Measurements from ENCODE around the gene HSD17B4. TPM values are rescaled to one million over a fixed set of nuclear protein-coding genes. Genes with fewer than 3 reads are reported as not detected.
A peak's percentile ranks its signal among the peaks of the same experiment; 100 is the strongest.
"Not testable (repeated sequence)": the region's sequence is repeated elsewhere in the genome, so short reads cannot be mapped to it uniquely, and the experiment has no call there.

HSD17B4 gene
- polyA plus RNA-seq (ENCODE audit: insufficient read length): 61.4 TPM

- DNase-seq: peak; percentile 83
Measured at GRCh38 chr5:119452373-119453039, at the start of gene HSD17B4. Gene HSD17B4, plus strand, starts transcription at chr5:119452497. Its CDS starts 79 bp downstream, at chr5:119452576.

DNA sequence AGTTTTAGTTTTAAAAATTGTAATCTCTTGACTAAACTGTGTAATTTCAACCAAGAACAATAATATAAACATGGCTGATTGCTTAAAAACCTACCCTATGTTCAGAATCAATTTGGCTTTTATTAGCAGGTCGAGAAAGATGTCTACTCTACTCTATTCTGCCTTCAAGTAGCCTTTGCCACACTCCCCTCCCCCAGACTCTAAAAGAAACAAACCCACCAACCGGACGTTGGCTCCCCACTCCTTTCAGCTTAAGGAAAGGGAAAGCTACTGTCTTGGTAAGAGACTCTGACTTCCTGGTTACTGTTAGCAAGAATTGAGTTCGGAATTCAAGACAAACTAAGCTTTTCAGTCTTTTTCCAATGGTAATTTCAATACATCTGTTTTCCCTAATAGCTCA, 49.7 kb upstream of the HSD17B4 start:
- DNase-seq: no peak

- no peak for DNase-seq
Measured at GRCh38 chr5:119404033-119404432, 48.3 kb upstream of the HSD17B4 start.

GRCh38 chr5:119405419-119405818, 46.9 kb upstream of the HSD17B4 start:
- DNase-seq: no peak

DNA sequence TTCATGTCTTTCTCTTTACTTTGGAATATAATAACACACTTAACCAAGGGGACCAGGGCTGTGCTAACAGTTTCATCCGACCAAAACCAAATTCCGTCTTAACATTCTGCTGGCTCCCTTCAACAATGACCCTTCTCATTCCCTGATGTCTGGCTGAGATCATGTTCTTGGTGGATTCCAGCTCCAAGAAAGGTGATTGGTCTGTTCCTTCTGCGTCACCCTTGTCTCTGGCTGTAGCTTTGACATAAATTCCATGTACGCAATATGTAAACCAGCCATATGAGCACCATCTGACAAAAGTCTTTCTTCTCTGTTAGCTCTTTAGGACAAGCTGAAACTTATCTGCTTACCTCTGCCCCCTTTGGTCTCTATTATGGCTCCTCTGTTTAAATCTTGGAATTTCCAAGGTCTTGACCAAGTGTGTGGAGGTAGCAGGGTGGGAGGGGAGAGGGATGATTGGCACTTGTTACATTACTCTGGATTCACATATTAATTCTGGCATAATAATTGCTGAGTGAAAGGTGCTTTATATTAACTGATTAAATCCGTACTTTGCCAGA, 45.7 kb upstream of the HSD17B4 start:
- no peak for DNase-seq

- DNase-seq: no peak
Measured at GRCh38 chr5:119409235-119409815, 43.0 kb upstream of the HSD17B4 start.

- no peak for DNase-seq
Measured at GRCh38 chr5:119410448-119411159, 41.7 kb upstream of the HSD17B4 start.

DNA sequence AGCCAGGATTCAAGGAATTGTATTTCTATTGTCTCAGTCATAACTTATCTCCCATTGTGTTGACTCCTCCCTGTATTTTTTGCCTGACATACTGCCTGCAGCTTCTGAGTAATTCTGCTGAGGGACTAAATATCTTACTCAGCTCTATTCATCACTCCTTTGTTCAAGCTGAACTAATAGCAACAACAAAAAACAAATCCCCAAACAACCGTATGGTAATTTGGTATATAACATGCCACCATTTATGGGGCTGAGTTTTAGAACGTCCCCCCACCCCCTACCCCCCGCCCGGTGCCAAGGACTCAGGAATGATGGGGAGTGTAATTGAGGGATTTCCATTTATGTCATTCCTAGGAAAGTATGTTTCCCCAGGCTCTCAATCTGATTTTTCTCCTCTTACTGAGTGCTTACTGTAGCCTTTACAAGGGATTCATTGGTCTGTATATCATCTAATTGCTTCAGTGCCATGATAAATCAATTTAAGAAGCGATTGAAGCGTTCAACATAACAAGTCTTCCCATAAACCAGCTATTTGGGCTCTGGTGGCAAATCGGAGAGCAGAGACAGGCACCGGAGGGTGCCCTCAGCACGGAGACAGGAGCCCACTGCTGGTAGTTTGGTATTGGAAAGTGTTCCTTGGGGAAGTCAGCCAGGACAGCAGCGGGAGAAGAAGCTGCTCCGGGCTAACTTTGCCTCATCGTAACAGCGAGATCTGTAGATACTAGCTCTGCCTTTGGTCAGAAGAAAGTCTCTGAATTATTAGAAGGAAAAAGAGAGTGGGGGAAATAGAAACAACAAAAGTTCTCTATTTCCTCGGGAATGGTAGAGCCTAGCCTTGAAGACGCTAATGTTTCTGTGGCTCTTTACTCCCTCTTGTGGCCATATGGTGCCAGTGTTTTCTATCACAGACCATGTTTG, 40.7 kb upstream of the HSD17B4 start:
- DNase-seq: peak; percentile 76

DNA sequence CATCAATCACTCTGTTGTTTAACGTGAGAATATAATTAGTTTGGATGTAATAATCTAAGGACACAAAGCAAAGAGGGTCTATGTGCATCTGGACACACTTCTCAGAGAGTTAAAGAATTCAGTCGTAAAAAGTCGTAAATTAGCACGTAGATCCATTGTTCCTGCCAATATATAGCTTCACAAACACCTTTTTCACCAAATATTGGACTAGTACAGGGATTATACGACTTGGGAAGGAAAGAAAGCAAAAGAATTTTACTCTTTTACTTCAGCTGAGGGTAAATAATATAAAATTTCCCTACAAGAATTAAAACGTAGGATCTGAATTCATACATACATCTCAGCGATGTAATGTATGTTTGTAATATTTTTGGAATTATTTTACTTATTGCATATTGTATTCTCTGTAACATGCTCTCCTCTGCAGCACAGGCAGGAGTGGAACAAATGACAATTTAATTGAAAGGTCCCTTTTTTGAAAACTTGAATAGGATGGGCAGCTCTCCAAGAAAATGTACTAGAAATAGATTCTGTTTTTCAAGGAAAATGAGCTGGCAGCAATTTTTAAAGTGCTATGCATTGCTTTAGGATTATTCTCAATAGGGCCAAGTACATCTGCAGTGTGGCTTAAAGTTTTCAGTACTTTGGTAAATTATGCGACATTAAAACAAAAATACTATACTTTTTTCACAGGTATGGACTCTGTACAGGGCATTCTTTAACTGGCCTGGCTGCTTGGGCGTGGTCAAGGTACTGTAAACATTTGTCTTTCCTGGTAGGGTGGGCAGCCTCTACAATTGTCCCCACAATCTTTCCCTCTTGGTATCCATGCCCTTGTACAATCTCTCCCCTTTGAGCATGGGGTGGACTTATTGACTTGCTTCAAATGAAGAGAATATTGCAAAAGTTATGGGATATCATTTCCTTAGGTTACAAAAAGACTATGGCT, 39.7 kb upstream of the HSD17B4 start:
- no peak for DNase-seq

GRCh38 chr5:119414124-119414734, 38.1 kb upstream of the HSD17B4 start:
- DNase-seq: not testable (repeated sequence)

GRCh38 chr5:119417891-119418605, 34.2 kb upstream of the HSD17B4 start:
- DNase-seq: no peak

DNA sequence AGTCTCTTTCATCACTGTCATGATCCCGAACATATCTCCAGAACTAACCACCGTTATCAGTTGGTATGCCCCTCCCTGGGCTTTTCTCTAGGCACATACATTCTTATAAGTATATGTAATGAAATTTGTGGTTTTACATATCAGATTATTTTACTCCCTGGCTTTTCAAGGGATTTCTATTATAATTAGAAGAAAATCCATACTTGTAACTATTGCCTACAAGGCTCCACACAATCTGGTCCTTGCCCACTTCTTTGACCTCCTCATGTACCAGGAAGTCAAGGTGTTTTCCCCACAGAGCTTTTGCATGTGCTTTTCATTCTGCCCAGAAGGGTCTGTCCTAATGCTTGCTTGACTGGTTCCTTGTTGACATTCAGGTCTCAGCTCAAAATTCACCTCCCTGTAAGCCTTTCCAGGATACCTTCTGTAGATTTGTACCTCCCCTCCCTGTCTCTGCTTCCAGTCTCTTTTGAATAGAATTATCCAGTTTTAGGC, 33.6 kb upstream of the HSD17B4 start:
- no peak for DNase-seq

- no peak for DNase-seq
Measured at GRCh38 chr5:119420169-119420568, 32.1 kb upstream of the HSD17B4 start.

DNA sequence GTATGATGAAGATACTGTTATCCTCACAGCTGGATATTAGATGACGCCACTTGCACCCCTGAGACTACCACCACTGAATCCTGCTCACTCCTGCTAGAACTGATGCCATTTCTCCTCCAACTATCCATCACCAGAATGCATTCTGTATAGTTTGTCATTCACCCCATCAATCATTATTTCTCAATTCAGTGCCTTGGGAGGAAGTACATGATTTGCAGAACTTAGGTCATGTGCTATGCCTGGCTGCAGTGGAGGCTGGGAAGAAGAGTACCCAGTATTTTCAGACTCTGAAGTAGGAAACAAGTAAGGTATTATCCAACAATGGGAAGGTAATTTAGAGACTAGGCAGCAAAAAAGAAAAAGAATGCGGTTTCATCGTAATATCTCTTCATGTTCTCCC, 26.2 kb upstream of the HSD17B4 start:
- no peak for DNase-seq

- no peak for DNase-seq
Measured at GRCh38 chr5:119427060-119427459, 25.2 kb upstream of the HSD17B4 start.

DNA sequence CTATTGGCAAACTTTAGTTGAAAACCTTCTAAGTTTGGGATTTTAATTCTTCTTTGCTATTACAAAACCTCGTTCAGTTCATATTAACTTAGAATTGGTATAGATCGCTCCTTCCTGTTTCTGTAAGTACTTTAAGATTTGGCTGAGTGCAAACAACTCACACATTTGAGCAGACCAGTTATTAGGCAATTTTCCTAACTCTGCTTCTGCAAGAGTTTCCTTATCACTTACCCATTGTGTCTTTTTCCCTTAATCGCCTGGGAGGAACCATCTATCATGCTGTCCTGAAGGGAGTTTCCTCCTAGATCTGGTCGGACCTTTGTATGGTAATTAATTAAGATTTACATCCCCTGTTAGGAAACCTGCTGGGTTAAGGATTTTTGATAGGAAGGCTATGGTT, 24.7 kb upstream of the HSD17B4 start:
- not testable (repeated sequence) for DNase-seq

GRCh38 chr5:119428166-119428565, 24.1 kb upstream of the HSD17B4 start:
- not testable (repeated sequence) for DNase-seq

GRCh38 chr5:119428574-119428973, 23.7 kb upstream of the HSD17B4 start:
- DNase-seq: not testable (repeated sequence)

DNA sequence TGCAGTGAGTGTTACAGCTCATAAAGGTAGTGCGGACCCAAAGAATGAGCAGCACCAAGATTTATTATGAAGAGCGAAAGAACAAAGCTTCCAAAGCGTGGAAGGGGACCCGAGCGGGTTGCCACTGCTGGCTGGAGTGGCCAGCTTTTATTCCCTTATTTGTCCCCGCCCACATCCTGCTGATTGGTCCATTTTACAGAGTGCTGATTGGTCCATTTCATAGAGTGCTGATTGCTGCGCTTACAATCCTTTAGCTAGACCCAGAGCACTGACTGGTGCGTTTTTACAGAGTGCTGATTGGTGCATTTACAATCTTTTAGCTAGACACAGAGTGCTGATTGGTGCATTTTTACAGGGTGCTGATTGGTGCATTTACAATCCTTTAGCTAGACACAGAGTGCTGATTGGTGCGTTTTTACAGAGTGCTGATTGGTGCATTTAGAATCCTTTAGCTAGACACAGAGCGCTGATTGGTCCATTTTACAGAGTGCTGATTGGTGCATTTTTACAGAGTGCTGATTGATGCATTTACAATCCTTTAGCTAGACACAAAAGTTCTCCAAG, 19.5 kb upstream of the HSD17B4 start:
- not testable (repeated sequence) for DNase-seq

Data from hindlimb muscle (tissue), 1 donor.